SK-N-SH (cell line): ENCODE results near the gene MGST2. TPM values are rescaled to one million over a fixed set of nuclear protein-coding genes. Genes with fewer than 3 reads are reported as not detected.

ENCODE experiments used
- CTCF ChIA-PET: fragments of 300-600, 350-600 bp; formaldehyde crosslinking; extraction: SDS; loops from one replicate; lab custom pipeline; 2021; lab: Yijun Ruan, JAX
- POLR2A ChIA-PET: fragments of 350-600 bp; sonication (Branson Sonifier 250); formaldehyde crosslinking; extraction: SDS; loops from one replicate; lab custom pipeline; 2020; ENCODE audit warnings: antibody characterized with exemption, inconsistent platforms; lab: Yijun Ruan, JAX
- DNase-seq: peaks from one replicate; pipeline ENCODE4 v3.0.0; 2012
- H2AFZ ChIP-seq: fragments of 200-600 bp; sonication (generic); 2 replicates; pipeline ENCODE4 v1.8.1; 2016; ENCODE audit warnings: antibody characterized with exemption, mild to moderate bottlenecking, low read depth
- H3F3A ChIP-seq: fragments of 200-600 bp; sonication (generic); replicated peaks from 2 replicates; pipeline ENCODE3; 2016; ENCODE audit warnings: antibody characterized with exemption, mild to moderate bottlenecking; ENCODE audit not compliant: insufficient read depth
- H3K27ac ChIP-seq, 2 experiments: fragments of 200-500 bp in 1 of 2; fragments of 200-600 bp in 1 of 2; sonication (Bioruptor generic) in 1 of 2; sonication (generic), shearing (Covaris generic) in 1 of 2; 2 replicates each; pipeline versions ENCODE4 v1.5.1 to v1.6.1; 2014 to 2016; ENCODE audit warnings: low read depth in 2 of 2, inconsistent platforms in 1 of 2, low read length in 1 of 2, mild to moderate bottlenecking in 1 of 2, mixed read lengths in 1 of 2
- H3K27me3 ChIP-seq: fragments of 200-600 bp; sonication (generic), shearing (Covaris generic); 2 replicates; pipeline ENCODE4 v1.6.1; 2016; ENCODE audit warnings: mixed run types; ENCODE audit not compliant: insufficient read depth
- H3K36me3 ChIP-seq, 2 experiments: fragments of 200-500 bp in 1 of 2; fragments of 200-600 bp in 1 of 2; sonication (Bioruptor generic) in 1 of 2; sonication (generic) in 1 of 2; replicated peaks in 1 of 2; 2 replicates each; pipeline versions ENCODE3 to v1.5.1; 2014 to 2016; ENCODE audit warnings: low read length in 1 of 2, mild to moderate bottlenecking in 1 of 2; ENCODE audit not compliant: insufficient read depth in 2 of 2, control insufficient read depth in 1 of 2
- H3K4me1 ChIP-seq, 2 experiments: fragments of 200-500 bp in 1 of 2; fragments of 200-600 bp in 1 of 2; sonication (Bioruptor generic) in 1 of 2; sonication (generic), shearing (Covaris generic) in 1 of 2; 2 replicates each; pipeline versions ENCODE4 v1.5.1 to v1.6.1; 2014 to 2016; ENCODE audit warnings: low read depth in 1 of 2, low read length in 1 of 2, mixed run types in 1 of 2; ENCODE audit not compliant: insufficient read depth in 2 of 2, control insufficient read depth in 1 of 2
- H3K4me2 ChIP-seq: fragments of 200-600 bp; sonication (generic), shearing (Covaris generic); 2 replicates; pipeline ENCODE4 v1.6.1; 2017; ENCODE audit warnings: mixed run types
- H3K4me3 ChIP-seq, 2 experiments: fragments of 200-500 bp in 1 of 2; fragments of 200-600 bp in 1 of 2; sonication (Bioruptor generic) in 1 of 2; sonication (generic), shearing (Covaris generic) in 1 of 2; 2 replicates each; pipeline versions ENCODE4 v1.5.1 to v1.8.1; 2014 to 2016; ENCODE audit warnings: low read depth in 2 of 2, inconsistent platforms in 1 of 2, low read length in 1 of 2, mild to moderate bottlenecking in 1 of 2, mixed read lengths in 1 of 2, moderate library complexity in 1 of 2
- H3K79me2 ChIP-seq: fragments of 200-600 bp; sonication (generic); 2 replicates; pipeline ENCODE4 v1.8.1; 2017; ENCODE audit warnings: mild to moderate bottlenecking; ENCODE audit not compliant: insufficient read depth
- H3K9ac ChIP-seq: fragments of 200-600 bp; sonication (generic); 2 replicates; pipeline ENCODE4 v1.6.1; 2017; ENCODE audit warnings: mixed run types
- H3K9me2 ChIP-seq: fragments of 200-600 bp; sonication (generic); 2 replicates; pipeline ENCODE4 v1.6.1; 2017; ENCODE audit warnings: mixed run types
- H3K9me3 ChIP-seq: fragments of 200-600 bp; sonication (generic); 2 replicates; pipeline ENCODE4 v1.6.1; 2017; ENCODE audit warnings: mixed run types, mild to moderate bottlenecking, moderate library complexity
- H4K20me1 ChIP-seq: fragments of 200-600 bp; sonication (generic); 2 replicates; pipeline ENCODE4 v1.6.1; 2017; ENCODE audit warnings: mild to moderate bottlenecking, mixed run types; ENCODE audit not compliant: insufficient read depth
- ELF1 ChIP-seq: IDR thresholded peaks from 2 replicates; pipeline ENCODE4 v1.4.0; 2012
- EP300 ChIP-seq, 2 experiments: IDR thresholded peaks; 2 replicates each; pipeline versions ENCODE4 v1.4.0 to v1.6.1; 2012; ENCODE audit warnings: borderline replicate concordance in 1 of 2, low read depth in 1 of 2, low read length in 1 of 2
- FOSL2 ChIP-seq: IDR thresholded peaks from 2 replicates; pipeline ENCODE4 v1.4.0; 2012; ENCODE audit warnings: low read depth, mild to moderate bottlenecking, moderate library complexity, borderline replicate concordance
- FOXJ3 ChIP-seq: sonication (generic); formaldehyde crosslinking; IDR thresholded peaks from 2 replicates; pipeline ENCODE4 v1.5.1; 2020; ENCODE audit warnings: mild to moderate bottlenecking, missing genetic modification reagents
- GATA2 ChIP-seq: sonication (generic); formaldehyde crosslinking; IDR thresholded peaks from 2 replicates; pipeline ENCODE4 v1.5.0; 2020; ENCODE audit warnings: mild to moderate bottlenecking, missing genetic modification reagents
- JUND ChIP-seq: IDR thresholded peaks from 2 replicates; pipeline ENCODE4 v1.4.0; 2012
- MEF2A ChIP-seq: IDR thresholded peaks from 2 replicates; pipeline ENCODE4 v1.4.0; 2012; ENCODE audit warnings: low read depth, borderline replicate concordance
- POLR2AphosphoS5 ChIP-seq: IDR thresholded peaks from 2 replicates; pipeline ENCODE4 v1.6.1; 2012; ENCODE audit warnings: low read depth, low read length
- RXRA ChIP-seq: IDR thresholded peaks from 2 replicates; pipeline ENCODE4 v1.4.0; 2012; ENCODE audit warnings: low read depth, mild to moderate bottlenecking, borderline replicate concordance
- TAF1 ChIP-seq: IDR thresholded peaks from 2 replicates; pipeline ENCODE4 v1.6.1; 2012; ENCODE audit warnings: low read depth, mild to moderate bottlenecking, low read length, moderate library complexity, borderline replicate concordance
- TCF12 ChIP-seq: IDR thresholded peaks from 2 replicates; pipeline ENCODE4 v1.4.0; 2012
- TEAD4 ChIP-seq: IDR thresholded peaks from 2 replicates; pipeline ENCODE4 v1.4.0; 2012; ENCODE audit warnings: mild to moderate bottlenecking, borderline replicate concordance; ENCODE audit not compliant: insufficient read depth
- YY1 ChIP-seq: IDR thresholded peaks from 2 replicates; pipeline ENCODE4 v1.4.0; 2012; ENCODE audit warnings: low read depth, mild to moderate bottlenecking
- ZBTB33 ChIP-seq: IDR thresholded peaks from 2 replicates; pipeline ENCODE4 v1.4.0; 2012; ENCODE audit warnings: low read depth, borderline replicate concordance
- polyA plus RNA-seq, 3 experiments: library from polyadenylated mRNA; depleted of rRNA; stranded (reverse); fragments of >200 nt; gene quantifications; 2 replicates each; pipeline ENCODE4 v1.2.3, GENCODE V29; 2012
- TF ChIP-seq, protein P1 (sequence below): IDR thresholded peaks from 2 replicates; pipeline ENCODE4 v1.4.0; 2012; ENCODE audit warnings: low read depth, borderline replicate concordance
- TF ChIP-seq, protein P2 (sequence below): IDR thresholded peaks from 2 replicates; pipeline ENCODE4; 2012
- TF ChIP-seq, protein P3 (sequence below): IDR thresholded peaks from 2 replicates; pipeline ENCODE4 v1.4.0; 2012; ENCODE audit warnings: low read depth
- TF ChIP-seq, protein P4 (sequence below): fragments of 200-600 bp; sonication (generic); IDR thresholded peaks from 2 replicates; pipeline ENCODE4 v1.6.1; 2017; ENCODE audit warnings: antibody characterized with exemption, mild to moderate bottlenecking, moderate library complexity

Gene MGST2
- polyA plus RNA-seq, 1 of the 3 experiments (the other 2 are of a cell fraction): 26.5 TPM

DNA sequence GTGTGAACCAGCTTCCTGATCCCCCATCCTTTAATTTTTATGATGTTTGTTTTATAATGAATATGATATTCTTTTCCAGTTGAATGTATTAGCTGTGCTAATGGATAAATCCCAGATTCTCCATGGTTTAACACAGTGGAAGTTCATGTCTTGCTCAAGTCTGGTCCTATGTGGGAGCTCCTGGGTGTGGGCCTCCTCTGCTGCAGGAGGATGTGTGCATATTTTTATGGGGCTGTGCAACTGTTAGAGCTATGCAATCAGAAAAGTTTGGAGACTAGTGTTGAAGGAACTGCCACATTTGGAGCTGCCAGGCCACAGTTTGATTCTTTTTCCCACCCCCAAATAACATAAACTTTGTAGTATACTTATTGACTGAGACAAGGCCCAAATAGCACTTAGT, 24.8 kb downstream of the MGST2 start:
- Histone ChIP-seq H3K27ac (no peak overlapping the region), H3K36me3 (peaks cover 0 to 1% of the 10 kb centered on the region in 2 experiments), H3K9ac (no peak overlapping the region), H2AFZ (no peak overlapping the region), H3K4me2 (no peak overlapping the region), H3K79me2 (no peaks in the 10 kb centered on the region; the same call in 1 of the 2 replicates), H3K9me2 (no peaks in the 10 kb centered on the region), H3F3A (no peaks in the 10 kb centered on the region), H4K20me1 (no peaks in the 10 kb centered on the region), H3K9me3 (no peaks in the 10 kb centered on the region), H3K4me3 (no peak overlapping the region), H3K4me1 (peaks cover 0 to 7% of the 10 kb centered on the region in 2 experiments; a peak in 2 of 4 replicates), H3K27me3 (no peaks in the 10 kb centered on the region)
- DNase-seq: no peak
- ChIA-PET CTCF (interaction anchor here (0.8 to 1.3 kb wide), 2 partner anchors 14 to 561 kb away, joined by 3 read pairs; no protein-coding TSS in a partner anchor), POLR2A (no interaction called here)
- TF ChIP-seq MEF2A (no peak), TAF1 (no peak), TCF12 (no peak), YY1 (no peak), FOSL2 (no peak), RXRA (no peak), ELF1 (no peak), TEAD4 (no peak), FOXJ3 (CRISPR knock-in tag) (no peak), GATA2 (CRISPR knock-in tag) (no peak), JUND (no peak), POLR2AphosphoS5 (no peak), EP300 (IDR thresholded peaks at IDR 0.05; ENCODE audit: borderline replicate concordance in 1 of 2, low read depth in 1 of 2, low read length in 1 of 2) (no peak), ZBTB33 (no peak)
- TF ChIP-seq, protein P1, sequence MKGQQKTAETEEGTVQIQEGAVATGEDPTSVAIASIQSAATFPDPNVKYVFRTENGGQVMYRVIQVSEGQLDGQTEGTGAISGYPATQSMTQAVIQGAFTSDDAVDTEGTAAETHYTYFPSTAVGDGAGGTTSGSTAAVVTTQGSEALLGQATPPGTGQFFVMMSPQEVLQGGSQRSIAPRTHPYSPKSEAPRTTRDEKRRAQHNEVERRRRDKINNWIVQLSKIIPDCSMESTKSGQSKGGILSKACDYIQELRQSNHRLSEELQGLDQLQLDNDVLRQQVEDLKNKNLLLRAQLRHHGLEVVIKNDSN: no peak
- TF ChIP-seq, protein P2, sequence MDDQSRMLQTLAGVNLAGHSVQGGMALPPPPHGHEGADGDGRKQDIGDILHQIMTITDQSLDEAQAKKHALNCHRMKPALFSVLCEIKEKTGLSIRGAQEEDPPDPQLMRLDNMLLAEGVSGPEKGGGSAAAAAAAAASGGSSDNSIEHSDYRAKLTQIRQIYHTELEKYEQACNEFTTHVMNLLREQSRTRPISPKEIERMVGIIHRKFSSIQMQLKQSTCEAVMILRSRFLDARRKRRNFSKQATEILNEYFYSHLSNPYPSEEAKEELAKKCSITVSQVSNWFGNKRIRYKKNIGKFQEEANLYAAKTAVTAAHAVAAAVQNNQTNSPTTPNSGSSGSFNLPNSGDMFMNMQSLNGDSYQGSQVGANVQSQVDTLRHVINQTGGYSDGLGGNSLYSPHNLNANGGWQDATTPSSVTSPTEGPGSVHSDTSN: no peak
- TF ChIP-seq, protein P3, sequence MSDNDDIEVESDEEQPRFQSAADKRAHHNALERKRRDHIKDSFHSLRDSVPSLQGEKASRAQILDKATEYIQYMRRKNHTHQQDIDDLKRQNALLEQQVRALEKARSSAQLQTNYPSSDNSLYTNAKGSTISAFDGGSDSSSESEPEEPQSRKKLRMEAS: no peak
- TF ChIP-seq, protein P4, sequence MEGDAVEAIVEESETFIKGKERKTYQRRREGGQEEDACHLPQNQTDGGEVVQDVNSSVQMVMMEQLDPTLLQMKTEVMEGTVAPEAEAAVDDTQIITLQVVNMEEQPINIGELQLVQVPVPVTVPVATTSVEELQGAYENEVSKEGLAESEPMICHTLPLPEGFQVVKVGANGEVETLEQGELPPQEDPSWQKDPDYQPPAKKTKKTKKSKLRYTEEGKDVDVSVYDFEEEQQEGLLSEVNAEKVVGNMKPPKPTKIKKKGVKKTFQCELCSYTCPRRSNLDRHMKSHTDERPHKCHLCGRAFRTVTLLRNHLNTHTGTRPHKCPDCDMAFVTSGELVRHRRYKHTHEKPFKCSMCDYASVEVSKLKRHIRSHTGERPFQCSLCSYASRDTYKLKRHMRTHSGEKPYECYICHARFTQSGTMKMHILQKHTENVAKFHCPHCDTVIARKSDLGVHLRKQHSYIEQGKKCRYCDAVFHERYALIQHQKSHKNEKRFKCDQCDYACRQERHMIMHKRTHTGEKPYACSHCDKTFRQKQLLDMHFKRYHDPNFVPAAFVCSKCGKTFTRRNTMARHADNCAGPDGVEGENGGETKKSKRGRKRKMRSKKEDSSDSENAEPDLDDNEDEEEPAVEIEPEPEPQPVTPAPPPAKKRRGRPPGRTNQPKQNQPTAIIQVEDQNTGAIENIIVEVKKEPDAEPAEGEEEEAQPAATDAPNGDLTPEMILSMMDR: no peak
